GM18498 (cell line): ENCODE measurements around the gene TMEM202.
"Not testable (repeated sequence)": the region's sequence is repeated elsewhere in the genome, so short reads cannot be mapped to it uniquely, and the experiment has no call there.

Experiments
- ATAC-seq: cut with Tn5 transposase; IDR thresholded peaks from one replicate; pipeline ENCODE4 v1.9.1; 2021; ENCODE audit warnings: mild to moderate bottlenecking, moderate library complexity; ENCODE audit not compliant: unreplicated experiment

Gene TMEM202

DNA sequence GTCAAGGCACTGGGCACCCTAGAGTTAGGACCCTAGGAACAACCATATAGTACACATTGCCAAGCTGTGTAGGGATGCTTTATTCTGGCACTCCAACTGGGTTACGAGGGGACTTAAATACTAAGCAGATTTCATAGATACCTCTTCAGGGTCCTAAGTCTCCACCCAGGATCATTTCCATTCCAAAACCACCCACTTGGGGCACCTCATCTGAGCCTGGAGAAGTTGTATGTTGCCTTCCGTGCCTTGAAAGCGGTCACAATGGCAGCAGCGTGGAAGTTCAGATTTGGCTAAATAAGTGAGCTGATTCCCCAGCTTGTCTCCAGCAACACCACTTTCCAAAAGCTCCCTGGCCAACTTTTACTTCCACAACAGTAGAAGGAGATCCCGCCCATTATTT is 4.6 kb downstream of the TMEM202 start:
- no peak for ATAC-seq

DNA sequence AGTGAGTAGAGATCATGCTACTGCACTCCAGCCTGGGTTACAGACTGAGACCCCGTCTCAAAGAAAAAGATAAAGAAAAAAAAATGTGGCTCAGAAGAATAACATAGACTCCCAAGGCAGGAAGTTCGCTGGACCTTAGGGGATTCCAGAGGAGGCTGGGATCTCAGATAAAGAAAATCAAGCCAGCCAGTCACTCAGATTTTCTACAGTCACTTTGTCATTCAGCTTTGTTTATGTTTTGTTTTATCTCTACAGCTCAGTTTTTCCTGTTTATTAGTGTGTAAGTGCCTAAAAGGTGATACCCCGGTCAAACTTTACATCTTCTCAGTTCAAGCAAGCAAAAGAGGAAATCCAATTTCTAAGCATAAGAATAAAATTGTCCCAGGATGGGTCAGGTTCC is 6.3 kb downstream of the TMEM202 start:
- no peak for ATAC-seq

- no peak for ATAC-seq
Measured at GRCh38 chr15:72404841-72405240, 6.7 kb downstream of the TMEM202 start.

- ATAC-seq: no peak
Measured at GRCh38 chr15:72406936-72407335, 8.8 kb downstream of the TMEM202 start.

DNA sequence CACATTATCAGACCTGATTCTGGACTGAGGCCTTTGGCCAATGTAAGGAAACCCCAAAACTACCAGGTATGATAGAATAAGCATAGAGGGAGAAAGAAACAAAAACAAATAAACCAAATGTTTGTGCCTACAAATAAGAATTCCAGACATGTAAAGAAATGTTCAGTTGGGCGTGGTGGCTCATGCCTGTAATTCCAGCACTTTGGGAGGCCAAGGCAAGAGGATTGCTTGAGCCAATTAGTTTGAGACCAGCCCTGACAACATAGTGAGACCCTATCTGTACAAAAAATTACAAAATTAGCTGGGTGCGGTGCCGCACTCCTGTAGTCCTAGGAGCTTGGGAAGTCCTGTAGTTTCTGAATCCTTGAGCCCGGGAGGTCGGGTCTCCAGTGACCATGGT is 13.0 kb downstream of the TMEM202 start:
- ATAC-seq: no peak

DNA sequence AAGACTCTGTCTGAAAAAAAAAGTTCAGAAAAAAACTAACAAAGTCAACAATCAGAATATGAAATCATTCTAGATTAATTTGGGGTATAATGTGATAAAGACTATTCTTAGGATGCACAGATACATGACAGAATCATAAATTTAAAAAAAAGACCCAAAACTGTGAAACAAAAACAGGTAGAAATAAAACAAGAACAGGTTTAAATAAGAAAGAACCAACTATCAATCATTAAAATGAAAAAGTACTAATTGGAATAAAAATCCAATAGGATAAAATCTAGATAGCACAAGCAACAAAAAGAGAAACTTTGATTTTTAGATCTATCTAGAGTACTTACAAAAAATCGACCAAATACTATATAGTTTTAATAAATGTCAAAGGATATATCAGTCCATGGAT is 13.4 kb downstream of the TMEM202 start:
- no peak for ATAC-seq

GRCh38 chr15:72413337-72413736 is 15.2 kb downstream of the TMEM202 start:
- ATAC-seq: not testable (repeated sequence)

DNA sequence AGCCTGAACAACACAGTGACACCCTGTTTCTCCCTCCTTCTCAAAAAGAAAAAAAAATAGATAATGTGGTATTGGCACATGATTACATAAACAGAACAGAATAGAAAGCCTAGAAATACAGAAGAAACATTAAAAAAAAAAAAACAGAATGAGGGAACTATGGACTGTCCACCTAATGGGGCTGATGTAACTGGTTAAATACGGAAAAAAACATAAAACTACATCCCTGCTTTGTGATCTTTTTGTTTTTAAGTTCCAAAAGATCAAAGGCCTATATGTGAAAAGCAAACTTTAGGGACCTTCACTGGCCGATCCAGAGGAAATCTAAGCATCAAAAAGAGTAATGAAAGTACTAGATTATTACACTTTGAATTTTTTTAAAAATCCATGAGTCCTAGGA is 17.2 kb downstream of the TMEM202 start:
- ATAC-seq: no peak

DNA sequence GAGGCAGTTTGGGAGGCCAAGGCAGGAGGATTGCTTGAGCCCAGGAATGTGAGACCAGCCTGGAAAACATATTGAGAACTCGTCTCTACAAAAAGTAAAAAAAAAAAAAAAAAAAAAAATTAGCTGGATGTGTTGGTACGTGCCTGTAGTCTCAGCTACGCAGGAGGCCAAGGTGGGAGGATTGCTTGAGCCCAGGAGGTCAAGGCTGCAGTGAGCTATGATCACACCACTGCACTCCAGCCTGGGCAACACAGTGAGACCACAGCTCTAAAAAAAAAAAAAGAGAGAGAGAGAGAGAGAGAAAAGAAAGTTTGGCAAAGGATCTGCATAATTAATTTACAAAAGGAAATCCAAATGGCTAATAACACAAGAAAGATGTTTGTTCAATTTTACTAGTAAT is 21.7 kb downstream of the TMEM202 start:
- ATAC-seq: not testable (repeated sequence)

DNA sequence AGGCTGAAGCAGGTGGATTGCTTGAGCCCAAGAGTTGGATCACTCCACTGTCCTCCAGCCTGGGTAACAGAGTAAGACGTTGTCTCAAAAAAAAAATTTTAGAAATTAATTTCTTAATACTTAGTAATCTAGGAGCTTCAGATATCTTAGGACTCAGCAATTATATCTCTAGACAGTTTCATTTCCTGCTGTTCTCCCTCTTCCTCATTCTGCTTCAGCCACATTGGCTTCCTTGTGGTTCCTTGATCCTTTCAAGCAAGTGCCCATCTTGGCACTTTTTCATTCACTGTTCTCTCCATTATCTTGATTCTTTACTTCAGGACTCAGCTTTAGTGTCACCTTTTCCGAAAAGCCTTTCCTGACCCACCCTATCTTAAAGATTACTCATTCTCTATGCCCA is 22.5 kb downstream of the TMEM202 start:
- no peak for ATAC-seq

- no peak for ATAC-seq
Measured at GRCh38 chr15:72421484-72421883, 23.4 kb downstream of the TMEM202 start.

DNA sequence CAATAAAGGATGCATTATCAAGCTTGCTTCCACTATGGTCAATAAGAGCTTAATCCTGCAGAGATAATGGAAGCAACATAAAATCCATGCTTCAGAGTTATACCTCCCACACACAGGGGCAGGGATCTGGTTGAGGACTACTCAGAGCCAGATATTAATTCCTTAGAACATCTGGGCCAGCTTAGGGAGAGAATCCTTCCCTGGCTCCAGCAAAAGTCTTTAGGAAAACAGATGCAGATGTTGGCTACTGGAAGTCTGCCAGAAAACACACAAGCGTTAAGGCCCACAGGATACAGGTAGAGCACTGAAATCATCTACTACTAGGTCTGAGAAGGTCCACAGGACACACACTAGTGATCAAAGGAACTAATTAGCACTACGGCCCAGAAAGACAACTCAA is 25.2 kb downstream of the TMEM202 start:
- ATAC-seq: no peak

GRCh38 chr15:72426753-72427152 is 28.6 kb downstream of the TMEM202 start:
- no peak for ATAC-seq

DNA sequence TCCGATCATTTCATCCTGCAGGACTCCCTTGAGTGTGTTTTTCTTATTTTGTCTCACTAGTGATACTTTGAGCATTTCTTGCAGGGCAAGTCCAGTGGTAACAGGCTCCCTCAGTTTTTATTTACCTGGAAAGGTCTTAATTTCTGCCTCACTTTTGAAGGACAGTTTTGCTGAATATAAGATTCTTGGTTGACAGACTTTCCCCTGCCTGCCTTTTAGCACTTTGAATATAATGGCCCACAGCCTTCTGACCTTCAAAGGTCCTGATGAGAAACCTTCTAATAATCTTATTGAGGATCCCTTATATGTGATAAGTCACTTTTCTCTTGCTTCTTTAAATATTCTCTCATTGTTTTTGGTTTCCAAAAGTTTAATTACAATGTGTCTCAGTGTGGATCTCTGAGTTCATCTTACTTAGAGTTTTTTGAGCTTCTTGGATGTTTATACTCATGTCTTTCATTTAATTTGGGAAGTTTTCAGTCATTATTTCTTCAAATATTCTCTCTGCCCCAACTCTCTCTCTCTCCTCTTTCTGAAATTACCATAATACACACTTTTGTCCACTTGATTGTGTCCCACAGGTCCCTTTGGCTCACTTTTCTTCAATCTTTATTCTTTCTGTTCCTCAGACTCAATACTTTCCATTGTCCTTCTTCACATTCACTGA is 39.7 kb downstream of the TMEM202 start:
- no peak for ATAC-seq

- not testable (repeated sequence) for ATAC-seq
Measured at GRCh38 chr15:72442848-72443247, 44.7 kb downstream of the TMEM202 start.

- no peak for ATAC-seq
Measured at GRCh38 chr15:72445426-72445825, 47.3 kb downstream of the TMEM202 start.

- no peak for ATAC-seq
Measured at GRCh38 chr15:72450805-72451204, 52.7 kb downstream of the TMEM202 start.

- ATAC-seq: no peak
Measured at GRCh38 chr15:72451224-72451623, 53.1 kb downstream of the TMEM202 start.

GRCh38 chr15:72456684-72457083 is 58.6 kb downstream of the TMEM202 start:
- ATAC-seq: no peak
